ENCODE measurements around the gene CUEDC1.

DNA sequence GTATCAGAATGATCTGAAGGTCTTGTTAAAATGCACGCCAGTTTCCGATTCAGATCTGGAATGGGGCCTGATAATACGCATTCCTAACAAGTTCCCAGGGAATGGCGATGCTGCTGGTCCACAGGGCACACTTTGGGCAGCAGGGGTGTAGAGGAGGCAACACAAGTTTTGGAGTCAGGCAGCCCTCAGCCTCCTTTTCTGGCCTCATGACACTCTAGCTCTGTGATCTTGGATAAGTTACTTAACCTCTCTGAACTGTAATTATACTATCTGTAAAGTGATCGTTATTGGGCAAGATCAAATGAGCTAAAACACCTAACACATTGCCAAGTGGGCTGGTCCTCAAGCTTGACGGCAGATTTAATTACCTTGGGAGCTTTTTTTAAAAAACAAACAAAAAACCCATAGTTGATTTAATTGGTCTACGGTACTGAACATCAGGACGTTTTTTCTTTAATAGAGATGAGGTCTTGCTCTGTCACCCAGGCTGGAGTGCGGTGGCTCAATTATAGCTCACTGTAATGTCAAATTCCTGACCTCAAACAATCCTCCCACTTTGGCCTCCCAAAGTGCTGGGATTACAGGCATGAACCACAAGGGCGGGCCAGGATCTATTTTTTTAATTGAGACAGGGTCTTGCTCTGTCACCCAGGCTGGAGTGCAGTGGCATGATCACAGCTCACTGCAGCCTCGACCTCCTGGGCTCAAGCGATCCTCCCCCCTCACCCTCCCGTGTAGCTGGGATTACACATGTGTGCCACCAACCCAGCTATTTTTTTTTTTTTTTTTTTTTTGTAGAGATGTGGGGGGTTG lies 95.4 kb downstream of the CUEDC1 start:
- TF ChIP-seq, protein P1, sequence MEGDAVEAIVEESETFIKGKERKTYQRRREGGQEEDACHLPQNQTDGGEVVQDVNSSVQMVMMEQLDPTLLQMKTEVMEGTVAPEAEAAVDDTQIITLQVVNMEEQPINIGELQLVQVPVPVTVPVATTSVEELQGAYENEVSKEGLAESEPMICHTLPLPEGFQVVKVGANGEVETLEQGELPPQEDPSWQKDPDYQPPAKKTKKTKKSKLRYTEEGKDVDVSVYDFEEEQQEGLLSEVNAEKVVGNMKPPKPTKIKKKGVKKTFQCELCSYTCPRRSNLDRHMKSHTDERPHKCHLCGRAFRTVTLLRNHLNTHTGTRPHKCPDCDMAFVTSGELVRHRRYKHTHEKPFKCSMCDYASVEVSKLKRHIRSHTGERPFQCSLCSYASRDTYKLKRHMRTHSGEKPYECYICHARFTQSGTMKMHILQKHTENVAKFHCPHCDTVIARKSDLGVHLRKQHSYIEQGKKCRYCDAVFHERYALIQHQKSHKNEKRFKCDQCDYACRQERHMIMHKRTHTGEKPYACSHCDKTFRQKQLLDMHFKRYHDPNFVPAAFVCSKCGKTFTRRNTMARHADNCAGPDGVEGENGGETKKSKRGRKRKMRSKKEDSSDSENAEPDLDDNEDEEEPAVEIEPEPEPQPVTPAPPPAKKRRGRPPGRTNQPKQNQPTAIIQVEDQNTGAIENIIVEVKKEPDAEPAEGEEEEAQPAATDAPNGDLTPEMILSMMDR (IDR thresholded peaks at IDR 0.05): no peak
- TF ChIP-seq POLR2A (IDR thresholded peaks at IDR 0.05): no peak

All from lower leg skin (tissue), 3 donors.